ENCODE data around the gene BTRC. TPM values are rescaled to one million over a fixed set of nuclear protein-coding genes. Genes with fewer than 3 reads are reported as not detected.

BTRC gene
- total and polyA plus RNA-seq, 10 of the 15 experiments (the other 5 are each of a cell fraction or from before 2014, with no cell fraction given), result 2.2 to 18.6 (median 8.6) TPM

DNA sequence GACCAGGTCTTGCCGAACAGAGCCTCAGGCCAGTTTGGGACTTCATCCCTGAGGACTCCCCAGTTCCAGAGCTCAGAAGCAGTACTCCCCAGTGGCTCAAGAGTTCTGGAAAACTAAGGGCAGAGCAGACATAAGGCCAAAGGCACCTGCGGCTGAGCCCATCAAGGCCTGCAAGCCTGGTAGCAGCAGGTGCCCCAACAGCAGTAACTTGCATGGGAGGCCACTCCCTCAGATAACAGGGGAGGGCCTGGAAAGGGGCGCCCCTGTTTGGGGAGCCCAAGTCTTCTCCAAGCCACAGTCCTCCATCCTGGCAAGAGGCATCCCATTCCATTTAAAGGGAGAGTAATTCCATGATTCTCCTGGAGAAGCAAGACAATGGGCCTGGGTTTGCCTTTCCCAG, 221.1 kb downstream of the BTRC start (continued):
- TF ChIP-seq, protein P1, sequence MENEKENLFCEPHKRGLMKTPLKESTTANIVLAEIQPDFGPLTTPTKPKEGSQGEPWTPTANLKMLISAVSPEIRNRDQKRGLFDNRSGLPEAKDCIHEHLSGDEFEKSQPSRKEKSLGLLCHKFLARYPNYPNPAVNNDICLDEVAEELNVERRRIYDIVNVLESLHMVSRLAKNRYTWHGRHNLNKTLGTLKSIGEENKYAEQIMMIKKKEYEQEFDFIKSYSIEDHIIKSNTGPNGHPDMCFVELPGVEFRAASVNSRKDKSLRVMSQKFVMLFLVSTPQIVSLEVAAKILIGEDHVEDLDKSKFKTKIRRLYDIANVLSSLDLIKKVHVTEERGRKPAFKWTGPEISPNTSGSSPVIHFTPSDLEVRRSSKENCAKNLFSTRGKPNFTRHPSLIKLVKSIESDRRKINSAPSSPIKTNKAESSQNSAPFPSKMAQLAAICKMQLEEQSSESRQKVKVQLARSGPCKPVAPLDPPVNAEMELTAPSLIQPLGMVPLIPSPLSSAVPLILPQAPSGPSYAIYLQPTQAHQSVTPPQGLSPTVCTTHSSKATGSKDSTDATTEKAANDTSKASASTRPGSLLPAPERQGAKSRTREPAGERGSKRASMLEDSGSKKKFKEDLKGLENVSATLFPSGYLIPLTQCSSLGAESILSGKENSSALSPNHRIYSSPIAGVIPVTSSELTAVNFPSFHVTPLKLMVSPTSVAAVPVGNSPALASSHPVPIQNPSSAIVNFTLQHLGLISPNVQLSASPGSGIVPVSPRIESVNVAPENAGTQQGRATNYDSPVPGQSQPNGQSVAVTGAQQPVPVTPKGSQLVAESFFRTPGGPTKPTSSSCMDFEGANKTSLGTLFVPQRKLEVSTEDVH (IDR thresholded peaks at IDR 0.05; ENCODE audit: low read depth, partially characterized antibody), result no peak
- TF ChIP-seq ZNF274 (IDR thresholded peaks at IDR 0.05; ENCODE audit: insufficient read depth, insufficient read length), result no peak

DNA sequence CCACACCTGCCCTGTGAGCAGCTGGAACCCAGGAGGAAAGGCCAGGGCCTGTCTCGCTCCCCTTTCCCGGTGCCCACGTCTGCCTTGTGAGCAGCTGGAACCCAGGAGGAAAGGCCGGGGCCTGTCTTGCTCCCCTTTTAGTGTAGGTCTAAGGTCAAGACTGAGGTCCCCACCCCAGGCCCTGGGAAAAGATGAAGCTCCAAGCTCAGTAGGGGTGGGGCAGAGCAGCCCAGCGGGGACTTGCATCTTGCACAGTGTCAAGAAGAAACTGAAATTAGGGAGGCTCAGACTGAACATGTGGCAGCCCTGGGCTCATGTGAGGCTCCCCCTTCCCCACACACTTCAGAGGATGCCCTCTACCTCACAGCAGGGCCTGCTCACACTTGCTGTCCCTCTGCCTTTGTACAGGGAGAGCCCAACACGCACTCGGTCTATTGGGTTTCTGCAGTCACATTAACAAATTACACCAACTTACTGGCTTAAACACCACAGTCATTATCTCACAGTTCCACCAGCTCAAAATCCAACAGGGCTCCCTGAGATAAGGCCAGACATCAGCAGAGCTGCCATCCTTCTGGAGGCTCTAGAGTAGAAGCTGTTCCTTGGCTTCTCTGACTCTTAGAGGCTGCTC, 221.7 kb downstream of the BTRC start:
- Histone ChIP-seq H3K27ac (ENCODE audit: control insufficient read depth, insufficient read depth) (no peak overlapping the region), H3K4me1 (ENCODE audit: control insufficient read depth, insufficient read depth, low read length) (no peaks in the 10 kb centered on the region), H3K36me3 (ENCODE audit: control insufficient read depth in 2 of 2, insufficient read depth in 2 of 2, low read length in 1 of 2) (0 out of 4 replicates have a peak, but pooled peaks cover 0 to 2% of the 10 kb centered on the region in 2 experiments), H3K9ac (ENCODE audit: control insufficient read depth, insufficient read depth, low read length) (no peak overlapping the region), H3K9me3 (replicated peaks; ENCODE audit: control insufficient read depth, insufficient read depth, low read length) (no peaks in the 10 kb centered on the region), H3K4me3 (no peak overlapping the region), H2AFZ (ENCODE audit: control insufficient read depth, low read depth, low read length) (no peak overlapping the region), H4K20me1 (ENCODE audit: control insufficient read depth, insufficient read depth) (no peaks in the 10 kb centered on the region), H3K79me2 (ENCODE audit: control insufficient read depth, insufficient read depth, low read length) (no peaks in the 10 kb centered on the region), H3K27me3 (replicated peaks in 1 of 2; ENCODE audit: control insufficient read depth in 2 of 2, insufficient read depth in 2 of 2, low read length in 1 of 2) (no peaks in the 10 kb centered on the region), H3K4me2 (ENCODE audit: control insufficient read depth, insufficient read depth) (no peak overlapping the region)
- 98% methylated on average over 7 of the region's 7 CpGs for WGBS (ENCODE audit: insufficient coverage, insufficient replicate concordance, low lambda C conversion rate, missing lambda C conversion rate)
- intact Hi-C loops (cut with micrococcal nuclease; ENCODE audit: unreplicated experiment), result no loop called here
- POLR2A ChIA-PET, result interaction anchor here (0.7 to 1.0 kb wide), 3 partner anchors 10 to 89 kb away, joined by 3 to 6 read pairs (median 4); partner anchors contain the start of genes DPCD and POLL
- no peak for TF ChIP-seq ETV6 (conservative IDR thresholded peaks at IDR 0.05 in 1 of 2, IDR thresholded peaks at IDR 0.05 in 1 of 2; ENCODE audit: borderline replicate concordance in 1 of 2, low read depth in 1 of 2)
- no peak for TF ChIP-seq HDAC6 (IDR thresholded peaks at IDR 0.05; ENCODE audit: unreplicated experiment)
- TF ChIP-seq HDGF (IDR thresholded peaks at IDR 0.05), result no peak
- no peak for TF ChIP-seq CEBPB (IDR thresholded peaks at IDR 0.05; ENCODE audit: borderline replicate concordance in 1 of 2, low read depth in 2 of 2, low read length in 2 of 2)
- TF ChIP-seq POLR2A (IDR thresholded peaks at IDR 0.05; ENCODE audit: low read depth, low read length), result peak; percentile 1; the same call in 1 of the 2 replicates
- no peak for TF ChIP-seq WRNIP1 (IDR thresholded peaks at IDR 0.05; ENCODE audit: borderline replicate concordance, low read depth, low read length)
- no peak for TF ChIP-seq TCF7 (IDR thresholded peaks at IDR 0.05; ENCODE audit: borderline replicate concordance)
- no peak for TF ChIP-seq CHD1 (IDR thresholded peaks at IDR 0.05; ENCODE audit: low read depth, low read length)
- CTCF ChIA-PET, result no interaction called here
- ATAC-seq, result no peak
- no peak for FAIRE-seq
- no TSS peak for BruUV-seq (replicated peaks)
- DNase-seq (ENCODE audit: low read depth, low spot score), result no peak
- in situ Hi-C loops (cut with MboI), result no loop called here
- RAD21 ChIA-PET (ENCODE audit: unreplicated experiment), result interaction anchor here (0.7 kb wide), 1 partner anchor 29 kb away, joined by 5 read pairs; no protein-coding TSS in a partner anchor
- SMC1A ChIA-PET (ENCODE audit: uncharacterized antibody, unreplicated experiment), result no interaction called here

Data from GM12878 (cell line).